LNCaP clone FGC (cell line): ENCODE measurements around the gene ITGB6.

Experiments used
- DNase-seq: peaks from one replicate; pipeline ENCODE4 v3.0.0-alpha.2; 2011; ENCODE audit warnings: low read depth
- H3K4me3 ChIP-seq: 2 replicates; pipeline ENCODE4 v1.5.1; 2011; ENCODE audit warnings: mild to moderate bottlenecking, low read depth, low read length, control low read depth
- CTCF ChIP-seq: IDR thresholded peaks from 2 replicates; pipeline ENCODE4 v1.5.1; 2012; ENCODE audit warnings: mild to moderate bottlenecking; ENCODE audit not compliant: control insufficient read depth, insufficient read depth; ENCODE audit errors: extremely low read depth

Gene ITGB6

GRCh38 chr2:160050147-160050546 is 149.9 kb downstream of the ITGB6 start:
- no peak for DNase-seq
- TF ChIP-seq CTCF: no peak
- H3K4me3 ChIP-seq: no peak overlapping the region
